Cardiac muscle cell (in vitro differentiated cells and primary cell): ENCODE results near the gene JAGN1. TPM values are rescaled to one million over a fixed set of nuclear protein-coding genes. Genes with fewer than 3 reads are reported as not detected.
"Not testable (repeated sequence)": the region's sequence is repeated elsewhere in the genome, so short reads cannot be mapped to it uniquely, and the experiment has no call there.

Experiments
- DNase-seq, 2 donors: peaks; one replicate each; pipeline versions ENCODE4 v3.0.0 to v3.0.0-alpha.2; 2010 to 2017; ENCODE audit warnings: low read depth in 1 of 2, low spot score in 1 of 2
- H3K27ac ChIP-seq: fragments of 200-600 bp; sonication (generic); 2 replicates; pipeline ENCODE4 v1.5.1; 2016
- H3K27me3 ChIP-seq: fragments of 200-600 bp; sonication (generic); 2 replicates; pipeline ENCODE4 v1.6.0; 2016; ENCODE audit warnings: control low read depth
- H3K36me3 ChIP-seq: fragments of 200-600 bp; sonication (generic); 2 replicates; pipeline ENCODE4 v1.5.1; 2016; ENCODE audit warnings: control low read depth
- H3K4me1 ChIP-seq: fragments of 200-600 bp; sonication (generic); 2 replicates; pipeline ENCODE4 v1.8.1; 2017; ENCODE audit warnings: low read depth, mild to moderate bottlenecking, mixed run types
- H3K4me3 ChIP-seq: fragments of 200-600 bp; sonication (generic); 2 replicates; pipeline ENCODE4 v1.5.1; 2016; ENCODE audit warnings: mild to moderate bottlenecking
- H3K9me3 ChIP-seq: fragments of 200-600 bp; sonication (generic); 2 replicates; pipeline ENCODE4 v1.5.1; 2017; ENCODE audit warnings: low read depth, mild to moderate bottlenecking, control low read depth
- polyA plus RNA-seq: library from polyadenylated mRNA; unstranded; fragments of >200 nt; fragmentation: Nextera tagmentation; extraction: Ambion mirVana; gene quantifications from 2 replicates; pipeline ENCODE4 v1.2.1, GENCODE V29; 2016
- total RNA-seq: library from RNA; depleted of rRNA; stranded (reverse); fragments of >200 nt; gene quantifications from 2 replicates; pipeline ENCODE4 v1.2.3, GENCODE V29; 2016
- TF ChIP-seq, protein P1 (sequence below): IDR thresholded peaks from 2 replicates; pipeline ENCODE4 v1.5.1; 2012; ENCODE audit warnings: low read depth, mild to moderate bottlenecking, low read length

The JAGN1 gene
- total and polyA plus RNA-seq, 2 experiments from 2014 or later, result 50.6 to 58.0 TPM

- DNase-seq, result no peak
- Histone ChIP-seq H3K9me3 (no peaks in the 10 kb centered on the region), H3K36me3 (no peaks in the 10 kb centered on the region), H3K27ac (peak overlapping the region; percentile 85), H3K27me3 (no peaks in the 10 kb centered on the region), H3K4me1 (peaks cover 6% of the 10 kb centered on the region), H3K4me3 (peak overlapping the region; percentile 72)
- TF ChIP-seq, protein P1, sequence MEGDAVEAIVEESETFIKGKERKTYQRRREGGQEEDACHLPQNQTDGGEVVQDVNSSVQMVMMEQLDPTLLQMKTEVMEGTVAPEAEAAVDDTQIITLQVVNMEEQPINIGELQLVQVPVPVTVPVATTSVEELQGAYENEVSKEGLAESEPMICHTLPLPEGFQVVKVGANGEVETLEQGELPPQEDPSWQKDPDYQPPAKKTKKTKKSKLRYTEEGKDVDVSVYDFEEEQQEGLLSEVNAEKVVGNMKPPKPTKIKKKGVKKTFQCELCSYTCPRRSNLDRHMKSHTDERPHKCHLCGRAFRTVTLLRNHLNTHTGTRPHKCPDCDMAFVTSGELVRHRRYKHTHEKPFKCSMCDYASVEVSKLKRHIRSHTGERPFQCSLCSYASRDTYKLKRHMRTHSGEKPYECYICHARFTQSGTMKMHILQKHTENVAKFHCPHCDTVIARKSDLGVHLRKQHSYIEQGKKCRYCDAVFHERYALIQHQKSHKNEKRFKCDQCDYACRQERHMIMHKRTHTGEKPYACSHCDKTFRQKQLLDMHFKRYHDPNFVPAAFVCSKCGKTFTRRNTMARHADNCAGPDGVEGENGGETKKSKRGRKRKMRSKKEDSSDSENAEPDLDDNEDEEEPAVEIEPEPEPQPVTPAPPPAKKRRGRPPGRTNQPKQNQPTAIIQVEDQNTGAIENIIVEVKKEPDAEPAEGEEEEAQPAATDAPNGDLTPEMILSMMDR, result no peak
Measured at GRCh38 chr3:9891072-9891622, 737 bp downstream of the JAGN1 start.

- no peak overlapping the region for H3K27ac ChIP-seq
- TF ChIP-seq, protein P1, result no peak
Measured at GRCh38 chr3:9893739-9894138, 3.3 kb downstream of the JAGN1 start.

GRCh38 chr3:9895715-9896114 lies 5.3 kb downstream of the JAGN1 start:
- H3K9me3 ChIP-seq, H3K27me3 ChIP-seq: not testable (repeated sequence)

More at GRCh38 chr3:9893739-9894138, 3.3 kb downstream of the JAGN1 start:
- no peaks in the 10 kb centered on the region for H3K27me3 ChIP-seq
- DNase-seq, result no peak
- no peaks in the 10 kb centered on the region for H3K9me3 ChIP-seq
- H3K4me1 ChIP-seq, result peaks cover 10% of the 10 kb centered on the region
- H3K36me3 ChIP-seq, result no peaks in the 10 kb centered on the region
- H3K4me3 ChIP-seq, result no peak overlapping the region

GRCh38 chr3:9896755-9897407 lies 6.5 kb downstream of the JAGN1 start:
- not testable (repeated sequence) for H3K4me1 ChIP-seq, H3K27me3 ChIP-seq, H3K36me3 ChIP-seq, H3K9me3 ChIP-seq, H3K4me3 ChIP-seq
- DNase-seq, result peak in 1 of 2 donors; percentile 56
- peak overlapping the region; percentile 21 for H3K27ac ChIP-seq

More at GRCh38 chr3:9895715-9896114, 5.3 kb downstream of the JAGN1 start:
- not testable (repeated sequence) for DNase-seq, H3K4me3 ChIP-seq, H3K36me3 ChIP-seq, H3K27ac ChIP-seq
- peaks cover 10% of the 10 kb centered on the region for H3K4me1 ChIP-seq

DNA sequence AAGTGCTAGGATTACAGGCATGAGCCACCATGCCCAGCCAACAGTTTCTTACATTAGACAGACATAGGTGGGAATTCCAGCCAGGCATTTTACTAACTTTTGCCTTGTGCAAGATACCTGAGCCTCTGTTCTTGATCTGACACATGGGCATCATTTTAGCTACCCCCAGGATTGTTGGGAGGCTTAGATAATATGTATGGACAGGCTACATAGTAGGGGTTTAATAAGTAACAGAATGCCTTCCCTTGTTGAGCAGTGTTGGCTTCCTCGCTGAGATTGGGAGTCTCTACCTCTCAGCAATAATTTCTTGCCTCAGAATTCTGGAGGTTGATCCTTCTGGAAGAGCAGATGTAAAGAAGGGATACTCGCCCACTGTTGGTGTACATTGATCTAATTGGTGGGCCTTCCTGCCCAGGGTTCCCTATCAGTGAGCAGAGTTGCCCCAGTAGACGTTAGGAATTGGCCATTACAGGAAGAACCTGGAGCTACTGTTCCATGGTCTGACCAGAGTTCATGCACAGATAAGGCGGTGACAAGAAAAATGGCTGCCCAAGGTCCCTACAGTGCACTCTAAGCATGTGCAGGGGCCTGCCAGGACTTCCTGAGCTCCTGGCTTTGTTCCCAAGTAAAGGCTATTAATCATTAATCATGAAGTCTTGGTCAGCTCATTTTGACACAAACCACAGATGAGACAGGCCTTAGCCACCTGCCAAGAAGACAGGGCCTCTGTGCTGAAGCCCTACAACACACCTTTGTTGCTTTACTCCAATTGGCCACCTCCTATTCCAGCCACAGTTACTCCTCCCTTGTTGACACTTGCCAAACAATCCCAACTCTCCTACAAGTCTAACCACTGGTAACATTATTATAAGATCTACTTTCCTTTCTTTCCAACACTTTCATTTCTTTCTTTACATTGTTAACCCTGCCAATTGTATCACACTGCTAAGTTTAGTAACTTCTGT lies 7.3 kb downstream of the JAGN1 start:
- Histone ChIP-seq H3K4me3 (no peak overlapping the region), H3K27me3 (no peaks in the 10 kb centered on the region), H3K36me3 (no peaks in the 10 kb centered on the region), H3K9me3 (no peaks in the 10 kb centered on the region), H3K27ac (peak overlapping the region; percentile 21), H3K4me1 (peaks cover 4% of the 10 kb centered on the region)
- peak; percentile 30 to 59 for DNase-seq
- TF ChIP-seq, protein P1, result no peak

- Histone ChIP-seq H3K4me1 (peaks cover 4% of the 10 kb centered on the region), H3K4me3 (no peak overlapping the region)
Measured at GRCh38 chr3:9898467-9899241, 8.2 kb downstream of the JAGN1 start.

More at GRCh38 chr3:9898467-9899241, 8.2 kb downstream of the JAGN1 start:
- Histone ChIP-seq H3K36me3 (no peaks in the 10 kb centered on the region), H3K9me3 (no peaks in the 10 kb centered on the region), H3K27me3 (no peaks in the 10 kb centered on the region), H3K27ac (peak overlapping the region; percentile 21)
- DNase-seq, result peak in 1 of 2 donors; percentile 31
- TF ChIP-seq, protein P1, result no peak
